BJ (cell line): ENCODE data around the gene TMEM60. TPM values are rescaled to one million over a fixed set of nuclear protein-coding genes. Genes with fewer than 3 reads are reported as not detected.
"Not testable (repeated sequence)": the region's sequence is repeated elsewhere in the genome, so short reads cannot be mapped to it uniquely, and the experiment has no call there.

Experiments used
- CTCF ChIA-PET: fragments of 350-600 bp; formaldehyde crosslinking; extraction: SDS; loops from one replicate; lab custom pipeline; 2021; ENCODE audit warnings: antibody characterized with exemption, inconsistent platforms; lab: Yijun Ruan, JAX
- POLR2A ChIA-PET: fragments of 300-600 bp; sonication (Branson Sonifier 250); formaldehyde crosslinking; extraction: SDS; loops from one replicate; lab custom pipeline; 2021; ENCODE audit warnings: antibody characterized with exemption; lab: Charles Lee
- DNase-seq: peaks from one replicate; pipeline ENCODE4 v3.0.0-alpha.2; 2011; ENCODE audit warnings: low read depth
- H3K27me3 ChIP-seq: 2 replicates; pipeline ENCODE4 v1.6.0; 2011; ENCODE audit warnings: low read length; ENCODE audit not compliant: control insufficient read depth, insufficient read depth
- H3K36me3 ChIP-seq: 2 replicates; pipeline ENCODE4 v1.5.1; 2011; ENCODE audit warnings: low read length; ENCODE audit not compliant: control insufficient read depth, insufficient read depth
- H3K4me3 ChIP-seq: 2 replicates; pipeline ENCODE4 v1.5.1; 2011; ENCODE audit warnings: low read depth, mild to moderate bottlenecking, control low read depth, low read length
- polyA plus RNA-seq: library from polyadenylated mRNA; depleted of rRNA; stranded (reverse); fragments of >200 nt; gene quantifications from 2 replicates; pipeline ENCODE4 v1.2.3, GENCODE V29; 2011
- TF ChIP-seq, protein P1 (sequence below): IDR thresholded peaks from 2 replicates; pipeline ENCODE4 v1.5.1; 2011; ENCODE audit warnings: low read depth, mild to moderate bottlenecking, control low read depth, inconsistent platforms, low read length, moderate library complexity; ENCODE audit not compliant: insufficient read depth

The TMEM60 gene
- polyA plus RNA-seq, 1 experiment: 17.9 TPM

DNA sequence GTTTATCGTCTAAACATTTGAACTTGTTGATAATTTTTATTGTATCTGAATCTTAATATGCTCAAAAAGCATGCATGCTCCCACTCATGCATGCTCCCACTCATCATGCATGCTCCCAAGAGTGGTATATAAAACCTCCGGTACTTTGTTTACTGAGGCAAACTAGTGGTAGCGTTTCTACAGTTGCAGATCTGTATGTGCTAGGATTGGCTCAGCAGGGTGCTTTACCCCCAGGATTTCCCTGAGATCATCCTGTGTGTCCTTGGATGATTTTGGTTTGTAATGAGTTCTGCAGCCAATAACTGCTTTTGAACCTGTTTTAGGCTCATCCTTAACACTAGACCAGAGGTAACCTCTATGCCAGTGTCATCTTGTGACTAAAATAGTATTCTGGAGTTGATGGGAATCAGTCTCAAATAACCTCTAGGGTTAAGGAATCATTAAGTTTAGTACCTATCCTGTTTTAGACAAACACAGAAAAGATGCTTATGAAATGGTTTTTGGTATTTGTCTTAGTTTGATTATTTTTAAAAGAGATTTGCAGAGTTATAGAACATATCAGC, 40.8 kb upstream of the TMEM60 start:
- TF ChIP-seq, protein P1, sequence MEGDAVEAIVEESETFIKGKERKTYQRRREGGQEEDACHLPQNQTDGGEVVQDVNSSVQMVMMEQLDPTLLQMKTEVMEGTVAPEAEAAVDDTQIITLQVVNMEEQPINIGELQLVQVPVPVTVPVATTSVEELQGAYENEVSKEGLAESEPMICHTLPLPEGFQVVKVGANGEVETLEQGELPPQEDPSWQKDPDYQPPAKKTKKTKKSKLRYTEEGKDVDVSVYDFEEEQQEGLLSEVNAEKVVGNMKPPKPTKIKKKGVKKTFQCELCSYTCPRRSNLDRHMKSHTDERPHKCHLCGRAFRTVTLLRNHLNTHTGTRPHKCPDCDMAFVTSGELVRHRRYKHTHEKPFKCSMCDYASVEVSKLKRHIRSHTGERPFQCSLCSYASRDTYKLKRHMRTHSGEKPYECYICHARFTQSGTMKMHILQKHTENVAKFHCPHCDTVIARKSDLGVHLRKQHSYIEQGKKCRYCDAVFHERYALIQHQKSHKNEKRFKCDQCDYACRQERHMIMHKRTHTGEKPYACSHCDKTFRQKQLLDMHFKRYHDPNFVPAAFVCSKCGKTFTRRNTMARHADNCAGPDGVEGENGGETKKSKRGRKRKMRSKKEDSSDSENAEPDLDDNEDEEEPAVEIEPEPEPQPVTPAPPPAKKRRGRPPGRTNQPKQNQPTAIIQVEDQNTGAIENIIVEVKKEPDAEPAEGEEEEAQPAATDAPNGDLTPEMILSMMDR: no peak
- ChIA-PET CTCF (no interaction called here), POLR2A (no interaction called here)
- DNase-seq: no peak
- H3K4me3 ChIP-seq: no peak overlapping the region
- no peaks in the 10 kb centered on the region for H3K36me3 ChIP-seq
- no peaks in the 10 kb centered on the region for H3K27me3 ChIP-seq

DNA sequence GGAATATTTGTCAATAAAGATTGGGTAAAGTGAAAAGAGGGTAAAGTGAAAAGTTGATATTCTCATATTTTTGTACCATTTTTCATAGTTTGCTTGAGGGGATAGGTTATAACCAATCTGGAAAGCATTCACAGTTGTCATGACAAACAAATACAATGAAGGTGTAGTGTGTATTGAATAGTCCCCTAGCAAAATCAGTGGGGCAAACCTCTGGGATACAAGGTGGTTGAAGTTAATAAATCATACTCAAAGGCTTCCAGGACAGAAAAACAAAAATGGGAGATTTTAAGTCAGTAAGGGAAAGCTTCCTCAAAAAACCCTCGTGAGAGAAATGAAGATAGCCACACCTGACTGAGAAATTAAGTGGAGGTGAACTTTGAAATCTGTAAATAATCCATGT, 39.7 kb upstream of the TMEM60 start:
- H3K4me3 ChIP-seq: no peak overlapping the region
- ChIA-PET CTCF (no interaction called here), POLR2A (no interaction called here)

DNA sequence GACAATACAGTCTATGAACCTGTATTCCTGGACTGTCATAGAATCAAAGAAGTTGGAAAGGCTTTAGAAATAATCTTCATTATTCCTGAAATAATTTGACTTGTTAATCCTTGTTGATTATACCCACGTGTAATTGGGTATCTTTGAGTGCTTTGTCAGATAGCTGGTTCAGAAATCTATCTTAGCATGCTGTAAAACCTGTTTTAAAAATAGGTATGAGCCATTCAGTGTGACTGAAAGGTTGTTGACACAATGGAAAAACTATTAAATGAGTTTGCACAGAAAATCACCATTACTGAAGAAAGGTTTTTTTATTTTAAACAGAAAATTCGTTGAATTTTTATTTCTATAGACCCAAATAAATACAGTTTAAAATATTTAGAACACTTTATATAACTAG, 39.0 kb upstream of the TMEM60 start:
- TF ChIP-seq, protein P1: no peak
- H3K36me3 ChIP-seq: no peaks in the 10 kb centered on the region
- H3K4me3 ChIP-seq: no peak overlapping the region
- ChIA-PET CTCF (no interaction called here), POLR2A (no interaction called here)
- no peak for DNase-seq
- H3K27me3 ChIP-seq: no peaks in the 10 kb centered on the region

More for the DNA sequence above, 39.7 kb upstream of the TMEM60 start:
- TF ChIP-seq, protein P1: no peak
- DNase-seq: no peak
- no peaks in the 10 kb centered on the region for H3K36me3 ChIP-seq
- H3K27me3 ChIP-seq: no peaks in the 10 kb centered on the region

- CTCF ChIA-PET, H3K36me3 ChIP-seq, DNase-seq, POLR2A ChIA-PET, H3K27me3 ChIP-seq, H3K4me3 ChIP-seq: not testable (repeated sequence)
Observed at GRCh38 chr7:77836425-77836824, 38.2 kb upstream of the TMEM60 start.

GRCh38 chr7:77833136-77833535, 34.9 kb upstream of the TMEM60 start:
- ChIA-PET POLR2A (no interaction called here), CTCF (no interaction called here)
- H3K36me3 ChIP-seq: no peaks in the 10 kb centered on the region
- H3K27me3 ChIP-seq: no peaks in the 10 kb centered on the region
- TF ChIP-seq, protein P1: no peak
- DNase-seq: no peak
- H3K4me3 ChIP-seq: no peak overlapping the region

DNA sequence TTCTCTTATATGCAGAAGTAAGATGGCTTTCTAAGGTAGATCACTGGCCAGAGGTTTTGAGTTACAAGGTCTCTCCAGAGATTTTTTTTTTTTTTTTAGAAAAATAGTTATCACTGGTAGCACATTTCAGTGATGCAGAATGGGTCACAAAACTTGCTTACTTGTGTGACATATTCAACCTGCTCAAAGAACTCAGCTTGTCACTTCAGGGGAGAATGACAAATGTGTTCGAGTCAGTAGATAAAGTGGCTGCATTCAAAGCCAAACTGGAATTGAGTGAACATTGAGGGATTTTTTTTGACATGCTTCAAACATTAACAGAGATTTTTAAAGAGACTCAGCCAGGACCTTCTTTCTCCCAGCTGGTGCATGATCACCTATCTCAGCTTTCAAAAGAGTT, 33.7 kb upstream of the TMEM60 start:
- POLR2A ChIA-PET: no interaction called here
- no peak overlapping the region for H3K4me3 ChIP-seq
- CTCF ChIA-PET: no interaction called here
- H3K36me3 ChIP-seq: no peaks in the 10 kb centered on the region
- H3K27me3 ChIP-seq: no peaks in the 10 kb centered on the region
- TF ChIP-seq, protein P1: no peak
- no peak for DNase-seq
